ENCODE measurements around the gene CELF2. TPM values are rescaled to one million over a fixed set of nuclear protein-coding genes. Genes with fewer than 3 reads are reported as not detected.

The CELF2 gene
- total and polyA plus RNA-seq, 9 of the 15 experiments (the other 6 are each of a cell fraction or from before 2014, with no cell fraction given): 4.0 to 20.3 (median 11.1) TPM

- Histone ChIP-seq H3K4me3 (no peak overlapping the region), H3K9me1 (ENCODE audit: control insufficient read depth, insufficient read depth, low read length) (no peaks in the 10 kb centered on the region), H3K79me2 (ENCODE audit: control insufficient read depth, insufficient read depth, low read length) (no peaks in the 10 kb centered on the region), H3K9ac (ENCODE audit: insufficient read depth in 1 of 2, low read depth in 2 of 2, low read length in 2 of 2) (no peak overlapping the region), H3K4me1 (replicated peaks in 1 of 2; ENCODE audit: control insufficient read depth in 2 of 2, insufficient read depth in 2 of 2, low read length in 2 of 2) (no peaks in the 10 kb centered on the region), H3K9me3 (replicated peaks; ENCODE audit: control insufficient read depth, insufficient read depth, low read depth, low read length) (no peaks in the 10 kb centered on the region), H3K36me3 (ENCODE audit: control insufficient read depth, insufficient read depth, low read length) (no peaks in the 10 kb centered on the region), H2AFZ (ENCODE audit: low read depth, low read length) (no peak overlapping the region), H3K27me3 (ENCODE audit: control insufficient read depth in 2 of 2, insufficient read depth in 2 of 2, low read length in 2 of 2) (peaks cover 1 to 10% of the 10 kb centered on the region in 2 experiments; a peak in 4 of 5 replicates), H4K20me1 (replicated peaks; ENCODE audit: control insufficient read depth, insufficient read depth, low read length) (no peaks in the 10 kb centered on the region), H3K4me2 (ENCODE audit: insufficient read depth, low read length) (no peak overlapping the region), H3K27ac (ENCODE audit: extremely low read depth, low read depth, low read length) (no peak overlapping the region)
- 43% methylated on average over 3 of the region's 3 CpGs for WGBS (ENCODE audit: insufficient coverage, low coverage, missing lambda C conversion rate)
- in situ Hi-C loops (cut with MboI): no loop called here
- no TSS peak for BruUV-seq (replicated peaks)
- intact Hi-C loops (cut with micrococcal nuclease): no loop called here
- ATAC-seq (no peak), FAIRE-seq (no peak), DNase-seq (ENCODE audit: extremely low read depth in 1 of 4, low spot score in 3 of 4) (no peak)
- ChIA-PET CTCF (ENCODE audit: low intra/inter-chr PET ratio) (no interaction called here), POLR2A (no interaction called here)
- no peak for TF ChIP-seq HLTF (IDR thresholded peaks at IDR 0.05)
- TF ChIP-seq ZEB2 (IDR thresholded peaks at IDR 0.05): no peak
- no peak for TF ChIP-seq GABPB1 (CRISPR knock-in tag; IDR thresholded peaks at IDR 0.05)
- no peak for TF ChIP-seq CBX8 (IDR thresholded peaks at IDR 0.05; ENCODE audit: borderline replicate concordance, extremely low read depth, low read depth, low read length, poor library complexity, severe bottlenecking)
- no peak for TF ChIP-seq KLF6 (CRISPR knock-in tag; IDR thresholded peaks at IDR 0.05; ENCODE audit: borderline replicate concordance)
- TF ChIP-seq ZNF79 (CRISPR knock-in tag; IDR thresholded peaks at IDR 0.05; ENCODE audit: low read depth): no peak
- TF ChIP-seq ZNF639 (CRISPR knock-in tag; conservative IDR thresholded peaks at IDR 0.05 in 1 of 2, IDR thresholded peaks at IDR 0.05 in 1 of 2): no peak
- no peak for TF ChIP-seq ZNF431 (CRISPR knock-in tag; IDR thresholded peaks at IDR 0.05)
- no peak for TF ChIP-seq HDAC2 (IDR thresholded peaks at IDR 0.05)
- TF ChIP-seq NCOA4 (IDR thresholded peaks at IDR 0.05; ENCODE audit: partially characterized antibody): no peak
- TF ChIP-seq HDGF (IDR thresholded peaks at IDR 0.05): no peak
Measured at GRCh38 chr10:11331726-11332125, 314.1 kb downstream of the CELF2 start.

All from K562 (cell line).